ENCODE data around the gene SPI1. TPM values are rescaled to one million over a fixed set of nuclear protein-coding genes. Genes with fewer than 3 reads are reported as not detected.

The SPI1 gene
- total RNA-seq, 1 experiment from 2014 or later, result 0.31 TPM

DNA sequence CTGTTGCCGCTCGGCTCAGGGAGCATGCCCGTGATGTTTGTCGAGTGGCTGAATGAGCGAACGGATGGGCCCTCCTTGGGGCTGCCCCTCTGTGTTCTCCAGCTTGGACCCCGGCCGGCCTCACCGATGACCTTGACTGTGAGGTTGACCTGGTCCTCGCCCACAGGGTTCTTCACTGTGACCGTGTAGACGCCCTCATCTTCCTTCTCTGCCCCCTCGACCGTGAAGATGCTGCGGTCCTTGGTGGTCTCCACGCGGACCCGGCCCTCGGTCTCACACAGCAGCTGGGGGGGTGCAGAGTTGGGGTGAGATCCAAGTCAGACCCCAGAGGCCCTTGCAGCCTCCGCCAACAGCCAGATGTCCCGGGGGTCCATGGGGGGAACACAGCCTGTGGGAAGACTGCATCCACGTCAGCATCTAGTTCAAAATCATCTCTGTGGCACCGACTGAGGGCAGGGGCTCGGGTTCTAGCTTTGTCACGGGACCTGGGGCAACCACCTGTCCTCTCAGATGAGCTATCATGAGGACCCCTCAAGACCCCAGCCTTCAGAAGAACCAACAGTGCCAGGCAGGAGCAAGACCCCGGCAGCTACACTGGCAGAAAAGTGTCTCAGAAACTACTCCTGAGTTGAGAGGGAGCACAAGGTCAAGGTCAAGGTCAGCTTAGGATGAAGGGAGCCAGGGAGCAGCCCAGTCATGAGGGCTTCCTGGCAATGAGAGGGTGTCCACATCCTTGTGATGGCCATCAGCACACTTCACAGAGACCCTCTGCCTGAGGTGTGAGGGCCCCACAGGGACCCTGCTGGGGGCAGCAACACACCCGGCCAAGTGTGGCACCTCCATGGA, 39.7 kb downstream of the SPI1 start:
- DNase-seq (ENCODE audit: low read depth, low spot score) (no peak), ATAC-seq (no peak)
- Histone ChIP-seq H3K36me3 (ENCODE audit: control insufficient read depth, insufficient read depth, low read length) (no peaks in the 10 kb centered on the region), H3K4me1 (ENCODE audit: control insufficient read depth, insufficient read depth, low read length) (no peaks in the 10 kb centered on the region), H3K27me3 (ENCODE audit: control insufficient read depth, insufficient read depth, low read length) (no peaks in the 10 kb centered on the region), H3K27ac (ENCODE audit: low read length) (no peak overlapping the region), H3K4me3 (ENCODE audit: low read depth in 2 of 2, low read length in 2 of 2) (no peak overlapping the region), H3K9me3 (ENCODE audit: control insufficient read depth, insufficient read depth, low read depth, low read length) (no peaks in the 10 kb centered on the region)
- no TSS peak for BruUV-seq (replicated peaks)
- in situ Hi-C loops (cut with HindIII; ENCODE audit: low pct_unique_long_range_greater_than_20kb, low sequenced_read_pairs) (no loop called here), intact Hi-C loops (cut with micrococcal nuclease; ENCODE audit: unreplicated experiment) (no loop called here)
- POLR2A ChIA-PET, result no interaction called here
- CTCF ChIA-PET, result no interaction called here
- no peak for TF ChIP-seq POLR2AphosphoS5 (IDR thresholded peaks at IDR 0.05; ENCODE audit: low read depth, low read length)
- TF ChIP-seq, protein P1, sequence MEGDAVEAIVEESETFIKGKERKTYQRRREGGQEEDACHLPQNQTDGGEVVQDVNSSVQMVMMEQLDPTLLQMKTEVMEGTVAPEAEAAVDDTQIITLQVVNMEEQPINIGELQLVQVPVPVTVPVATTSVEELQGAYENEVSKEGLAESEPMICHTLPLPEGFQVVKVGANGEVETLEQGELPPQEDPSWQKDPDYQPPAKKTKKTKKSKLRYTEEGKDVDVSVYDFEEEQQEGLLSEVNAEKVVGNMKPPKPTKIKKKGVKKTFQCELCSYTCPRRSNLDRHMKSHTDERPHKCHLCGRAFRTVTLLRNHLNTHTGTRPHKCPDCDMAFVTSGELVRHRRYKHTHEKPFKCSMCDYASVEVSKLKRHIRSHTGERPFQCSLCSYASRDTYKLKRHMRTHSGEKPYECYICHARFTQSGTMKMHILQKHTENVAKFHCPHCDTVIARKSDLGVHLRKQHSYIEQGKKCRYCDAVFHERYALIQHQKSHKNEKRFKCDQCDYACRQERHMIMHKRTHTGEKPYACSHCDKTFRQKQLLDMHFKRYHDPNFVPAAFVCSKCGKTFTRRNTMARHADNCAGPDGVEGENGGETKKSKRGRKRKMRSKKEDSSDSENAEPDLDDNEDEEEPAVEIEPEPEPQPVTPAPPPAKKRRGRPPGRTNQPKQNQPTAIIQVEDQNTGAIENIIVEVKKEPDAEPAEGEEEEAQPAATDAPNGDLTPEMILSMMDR (IDR thresholded peaks at IDR 0.05), result no peak
- TF ChIP-seq, protein P2, sequence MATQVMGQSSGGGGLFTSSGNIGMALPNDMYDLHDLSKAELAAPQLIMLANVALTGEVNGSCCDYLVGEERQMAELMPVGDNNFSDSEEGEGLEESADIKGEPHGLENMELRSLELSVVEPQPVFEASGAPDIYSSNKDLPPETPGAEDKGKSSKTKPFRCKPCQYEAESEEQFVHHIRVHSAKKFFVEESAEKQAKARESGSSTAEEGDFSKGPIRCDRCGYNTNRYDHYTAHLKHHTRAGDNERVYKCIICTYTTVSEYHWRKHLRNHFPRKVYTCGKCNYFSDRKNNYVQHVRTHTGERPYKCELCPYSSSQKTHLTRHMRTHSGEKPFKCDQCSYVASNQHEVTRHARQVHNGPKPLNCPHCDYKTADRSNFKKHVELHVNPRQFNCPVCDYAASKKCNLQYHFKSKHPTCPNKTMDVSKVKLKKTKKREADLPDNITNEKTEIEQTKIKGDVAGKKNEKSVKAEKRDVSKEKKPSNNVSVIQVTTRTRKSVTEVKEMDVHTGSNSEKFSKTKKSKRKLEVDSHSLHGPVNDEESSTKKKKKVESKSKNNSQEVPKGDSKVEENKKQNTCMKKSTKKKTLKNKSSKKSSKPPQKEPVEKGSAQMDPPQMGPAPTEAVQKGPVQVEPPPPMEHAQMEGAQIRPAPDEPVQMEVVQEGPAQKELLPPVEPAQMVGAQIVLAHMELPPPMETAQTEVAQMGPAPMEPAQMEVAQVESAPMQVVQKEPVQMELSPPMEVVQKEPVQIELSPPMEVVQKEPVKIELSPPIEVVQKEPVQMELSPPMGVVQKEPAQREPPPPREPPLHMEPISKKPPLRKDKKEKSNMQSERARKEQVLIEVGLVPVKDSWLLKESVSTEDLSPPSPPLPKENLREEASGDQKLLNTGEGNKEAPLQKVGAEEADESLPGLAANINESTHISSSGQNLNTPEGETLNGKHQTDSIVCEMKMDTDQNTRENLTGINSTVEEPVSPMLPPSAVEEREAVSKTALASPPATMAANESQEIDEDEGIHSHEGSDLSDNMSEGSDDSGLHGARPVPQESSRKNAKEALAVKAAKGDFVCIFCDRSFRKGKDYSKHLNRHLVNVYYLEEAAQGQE (IDR thresholded peaks at IDR 0.05; ENCODE audit: insufficient read depth in 1 of 2, low read depth in 2 of 2, low read length in 1 of 2), result no peak
- no peak for TF ChIP-seq TCF7L2 (IDR thresholded peaks at IDR 0.05; ENCODE audit: low read depth, low read length)
- no peak for TF ChIP-seq SIN3A (IDR thresholded peaks at IDR 0.05; ENCODE audit: borderline replicate concordance, insufficient read depth, low read depth, low read length)

DNA sequence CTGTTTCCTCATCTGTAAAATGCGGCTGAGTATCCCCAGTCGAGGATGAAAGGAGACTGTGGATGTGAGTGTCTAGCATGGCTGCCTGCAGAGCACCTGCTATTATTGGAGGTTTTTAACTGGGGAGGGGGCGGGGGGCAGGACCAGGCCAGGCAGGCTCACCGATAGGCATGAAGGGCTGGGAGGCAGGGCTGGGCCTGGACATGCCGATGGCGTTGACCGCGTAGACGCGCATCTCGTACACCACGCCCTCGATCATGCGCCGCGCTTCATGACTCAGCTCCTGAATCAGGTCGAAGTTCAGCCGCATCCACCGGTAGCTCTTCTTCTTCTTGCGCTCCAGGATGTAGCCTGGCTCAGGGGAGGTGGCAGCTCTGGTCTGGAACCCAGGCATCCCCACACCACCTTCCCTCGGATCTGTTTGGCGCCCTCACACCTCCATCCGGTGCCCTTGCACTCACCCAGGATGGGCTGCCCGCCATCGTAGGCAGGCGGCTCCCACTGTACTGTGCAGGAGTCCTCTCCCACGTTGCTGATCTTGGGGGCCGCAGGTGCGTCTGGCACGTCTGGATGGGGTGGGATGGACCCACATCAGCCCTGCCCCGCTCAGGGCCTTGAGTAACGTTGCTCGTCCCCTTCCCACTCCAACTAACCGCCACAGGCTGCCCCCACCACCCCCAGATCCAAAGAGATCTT, 41.0 kb downstream of the SPI1 start:
- Histone ChIP-seq H3K9me3 (ENCODE audit: control insufficient read depth, insufficient read depth, low read depth, low read length) (no peaks in the 10 kb centered on the region), H3K4me1 (ENCODE audit: control insufficient read depth, insufficient read depth, low read length) (no peaks in the 10 kb centered on the region), H3K27me3 (ENCODE audit: control insufficient read depth, insufficient read depth, low read length) (no peaks in the 10 kb centered on the region), H3K36me3 (ENCODE audit: control insufficient read depth, insufficient read depth, low read length) (no peaks in the 10 kb centered on the region), H3K4me3 (ENCODE audit: low read depth in 2 of 2, low read length in 2 of 2) (no peak overlapping the region), H3K27ac (ENCODE audit: low read length) (no peak overlapping the region)
- in situ Hi-C loops (cut with HindIII; ENCODE audit: low pct_unique_long_range_greater_than_20kb, low sequenced_read_pairs) (no loop called here), intact Hi-C loops (cut with micrococcal nuclease; ENCODE audit: unreplicated experiment) (no loop called here)
- no peak for TF ChIP-seq TCF7L2 (IDR thresholded peaks at IDR 0.05; ENCODE audit: low read depth, low read length)
- TF ChIP-seq, protein P1 (IDR thresholded peaks at IDR 0.05), result no peak
- TF ChIP-seq POLR2AphosphoS5 (IDR thresholded peaks at IDR 0.05; ENCODE audit: low read depth, low read length), result no peak
- TF ChIP-seq, protein P2 (IDR thresholded peaks at IDR 0.05; ENCODE audit: insufficient read depth in 1 of 2, low read depth in 2 of 2, low read length in 1 of 2), result no peak
- no peak for TF ChIP-seq SIN3A (IDR thresholded peaks at IDR 0.05; ENCODE audit: borderline replicate concordance, insufficient read depth, low read depth, low read length)
- CTCF ChIA-PET, result interaction anchor here (0.5 kb wide), 1 partner anchor 418 kb away, joined by 10 read pairs; no protein-coding TSS in a partner anchor
- ATAC-seq (no peak), DNase-seq (ENCODE audit: low read depth, low spot score) (no peak)
- BruUV-seq (replicated peaks), result no TSS peak
- POLR2A ChIA-PET, result no interaction called here
